Left lung (tissue), 10 donors: ENCODE data around the gene APOD. TPM values are rescaled to one million over a fixed set of nuclear protein-coding genes. Genes with fewer than 3 reads are reported as not detected.

Experiments used
- ATAC-seq: fragments of 200-7000 bp; cut with Tn5 transposase; one replicate; pipeline ENCODE4 v1.9.1; 2020; ENCODE audit warnings: moderate library complexity
- DNase-seq, 4 donors: peaks; one replicate each; pipeline ENCODE4 v3.0.0-alpha.2; 2013 to 2020
- H3K27ac ChIP-seq, 2 donors: fragments of 200-600 bp; sonication (generic) in 1 of 2; one replicate each; pipeline versions ENCODE4 v1.5.0 to v1.8.0; 2020 to 2021
- H3K27me3 ChIP-seq, 2 donors: fragments of 200-600 bp; sonication (generic) in 1 of 2; one replicate each; pipeline versions ENCODE4 v1.5.0 to v1.8.0; 2020 to 2021
- H3K36me3 ChIP-seq, 2 donors: fragments of 200-600 bp; sonication (generic) in 1 of 2; one replicate each; pipeline versions ENCODE4 v1.5.0 to v1.8.0; 2020 to 2021
- H3K4me1 ChIP-seq, 2 donors: fragments of 200-600 bp; one replicate each; pipeline ENCODE4 v1.8.0; 2021
- H3K4me3 ChIP-seq, 2 donors: fragments of 200-600 bp; sonication (generic) in 1 of 2; one replicate each; pipeline versions ENCODE4 v1.5.0 to v1.8.0; 2020 to 2021; ENCODE audit warnings: mild to moderate bottlenecking in 1 of 2
- H3K9me3 ChIP-seq, 2 donors: fragments of 200-600 bp; sonication (generic) in 1 of 2; one replicate each; pipeline versions ENCODE4 v1.5.0 to v1.8.0; 2020 to 2021
- CTCF ChIP-seq, 2 donors: fragments of 200-600 bp; sonication (generic) in 1 of 2; IDR thresholded peaks; one replicate each; pipeline versions ENCODE4 v1.5.0 to v1.8.0; 2021; ENCODE audit warnings: antibody characterized with exemption in 2 of 2
- intact Hi-C, 2 donors: fragments of 100-400 bp; cut with DNase I; formaldehyde crosslinking; loops; one replicate each; pipeline versions ENCODE4 v1.11.2 to v1.14.2; 2022
- polyA plus RNA-seq, 6 donors: library from polyadenylated mRNA; unstranded; fragments of 120-200 nt; gene quantifications; one replicate each; pipeline ENCODE4 v1.2.1, GENCODE V29; 2013; ENCODE audit not compliant: insufficient read length in 6 of 6
- total RNA-seq, 2 donors: library from RNA; stranded (reverse); fragmentation: NEBNext Ultra II Directional; extraction: Animal tissue kit (Norgen Biotek cat#: 25700); gene quantifications; one replicate each; pipeline ENCODE4 v1.2.1, GENCODE V29; 2021
- donor health status: DM: no; HTN: yes; CAD: no.
- donor health status: DM: no; HTN: no; CAD: no.

APOD gene
- total and polyA plus RNA-seq, 8 donors, result 3.5 to 25.5 (median 5.0) TPM

- ATAC-seq (no peak), DNase-seq (no peak)
- TF ChIP-seq CTCF (IDR thresholded peaks at IDR 0.05), result no peak
- H3K4me3 ChIP-seq, result no peak overlapping the region
- no peaks in the 10 kb centered on the region for H3K36me3 ChIP-seq
- peaks cover 0 to 6% of the 10 kb centered on the region in 2 donors for H3K4me1 ChIP-seq
- peaks cover 0 to 4% of the 10 kb centered on the region in 2 donors for H3K9me3 ChIP-seq
- peaks cover 0 to 17% of the 10 kb centered on the region in 2 donors for H3K27me3 ChIP-seq
- intact Hi-C loops, result no loop called here
- no peak overlapping the region for H3K27ac ChIP-seq
Observed at GRCh38 chr3:195587406-195587805, 3.7 kb upstream of the APOD start.

GRCh38 chr3:195584543-195584870 is 767 bp upstream of the APOD start:
- TF ChIP-seq CTCF (IDR thresholded peaks at IDR 0.05), result no peak
- DNase-seq, result no peak
- peaks cover 0 to 17% of the 10 kb centered on the region in 2 donors for H3K27me3 ChIP-seq
- intact Hi-C loops, result no loop called here
- H3K4me3 ChIP-seq, result no peak overlapping the region
- H3K27ac ChIP-seq, result no peak overlapping the region
- ATAC-seq, result no peak
- peaks cover 0 to 4% of the 10 kb centered on the region in 2 donors for H3K9me3 ChIP-seq
- peaks cover 0 to 6% of the 10 kb centered on the region in 2 donors for H3K4me1 ChIP-seq
- no peaks in the 10 kb centered on the region for H3K36me3 ChIP-seq

- no peak for ATAC-seq
- Histone ChIP-seq H3K27ac (no peak overlapping the region), H3K27me3 (peaks cover 0 to 10% of the 10 kb centered on the region in 2 donors), H3K4me1 (peaks cover 0 to 6% of the 10 kb centered on the region in 2 donors), H3K9me3 (no peaks in the 10 kb centered on the region), H3K4me3 (no peak overlapping the region), H3K36me3 (no peaks in the 10 kb centered on the region)
- TF ChIP-seq CTCF (IDR thresholded peaks at IDR 0.05), result no peak
- DNase-seq, result no peak
- intact Hi-C loops, result no loop called here
Observed at GRCh38 chr3:195582947-195583346, 793 bp downstream of the APOD start.

- H3K27ac ChIP-seq, result no peak overlapping the region
- H3K4me1 ChIP-seq, result no peaks in the 10 kb centered on the region
- no peaks in the 10 kb centered on the region for H3K9me3 ChIP-seq
- H3K27me3 ChIP-seq, result peaks cover 0 to 8% of the 10 kb centered on the region in 2 donors
- no peak overlapping the region for H3K4me3 ChIP-seq
- ATAC-seq, result no peak
- no peak for DNase-seq
- H3K36me3 ChIP-seq, result no peaks in the 10 kb centered on the region
- intact Hi-C loops, result no loop called here
- no peak for TF ChIP-seq CTCF (IDR thresholded peaks at IDR 0.05)
Observed at GRCh38 chr3:195580744-195581443, 2.8 kb downstream of the APOD start.

- DNase-seq (no peak), ATAC-seq (no peak)
- Histone ChIP-seq H3K27me3 (no peaks in the 10 kb centered on the region), H3K36me3 (no peaks in the 10 kb centered on the region), H3K9me3 (no peaks in the 10 kb centered on the region), H3K4me3 (no peak overlapping the region), H3K4me1 (no peaks in the 10 kb centered on the region), H3K27ac (no peak overlapping the region)
- no peak for TF ChIP-seq CTCF (IDR thresholded peaks at IDR 0.05)
- intact Hi-C loops, result no loop called here
Observed at GRCh38 chr3:195579281-195579680, 4.5 kb downstream of the APOD start.
